ENCODE results near the gene NT5C. TPM values are rescaled to one million over a fixed set of nuclear protein-coding genes. Genes with fewer than 3 reads are reported as not detected.

NT5C gene
- total RNA-seq, 1 donor, result 48.1 TPM

- Histone ChIP-seq H3K4me2 (ENCODE audit: insufficient read depth, low read length) (peak overlapping the region; percentile 36), H3K4me3 (ENCODE audit: insufficient read depth, low read length) (no peak overlapping the region), H3K9me3 (ENCODE audit: low read depth, low read length) (no peaks in the 10 kb centered on the region), H3K36me3 (ENCODE audit: insufficient read depth, low read length) (no peaks in the 10 kb centered on the region), H3K4me1 (ENCODE audit: insufficient read depth, low read length) (peaks cover 24% of the 10 kb centered on the region), H2AFZ (ENCODE audit: low read length) (no peak overlapping the region), H3K27ac (ENCODE audit: low read depth, low read length) (no peak overlapping the region), H3K27me3 (ENCODE audit: insufficient read depth, low read length) (no peaks in the 10 kb centered on the region), H4K20me1 (ENCODE audit: insufficient read depth, low read length) (peaks cover 13% of the 10 kb centered on the region), H3K79me2 (ENCODE audit: insufficient read depth, low read length) (peaks cover 29% of the 10 kb centered on the region)
- peak; percentile 83 for DNase-seq (ENCODE audit: insufficient read length, low spot score, missing footprints)
- no peak for TF ChIP-seq CTCF (IDR thresholded peaks at IDR 0.05; ENCODE audit: extremely low read depth, low read depth, low read length)
Measured at GRCh38 chr17:75090871-75091854, 40.4 kb downstream of the NT5C start.

- Histone ChIP-seq H2AFZ (ENCODE audit: low read length) (peak overlapping the region; percentile 64), H3K27ac (ENCODE audit: low read depth, low read length) (peak overlapping the region; percentile 69)
- no peak for TF ChIP-seq CTCF (IDR thresholded peaks at IDR 0.05; ENCODE audit: extremely low read depth, low read depth, low read length)
Measured at GRCh38 chr17:75088465-75089417, 42.8 kb downstream of the NT5C start.

GRCh38 chr17:75087558-75088453 lies 43.7 kb downstream of the NT5C start, which contains the start of gene SLC16A5:
SLC16A5 (plus strand) TSS chr17:75087954; CDS start chr17:75093637, 5,683 bp downstream.
- Histone ChIP-seq H3K79me2 (ENCODE audit: insufficient read depth, low read length) (peaks cover 23% of the 10 kb centered on the region), H3K4me3 (ENCODE audit: insufficient read depth, low read length) (peak within 1 kb of the TSS; percentile 82), H3K9me3 (ENCODE audit: low read depth, low read length) (no peaks in the 10 kb centered on the region), H3K4me1 (ENCODE audit: insufficient read depth, low read length) (peaks cover 34% of the 10 kb centered on the region), H3K27ac (ENCODE audit: low read depth, low read length) (peak within 1 kb of the TSS; percentile 69), H3K4me2 (ENCODE audit: insufficient read depth, low read length) (peak within 1 kb of the TSS; percentile 88), H3K36me3 (ENCODE audit: insufficient read depth, low read length) (no peaks in the 10 kb centered on the region), H3K27me3 (ENCODE audit: insufficient read depth, low read length) (no peaks in the 10 kb centered on the region), H4K20me1 (ENCODE audit: insufficient read depth, low read length) (peaks cover 13% of the 10 kb centered on the region), H2AFZ (ENCODE audit: low read length) (peak within 1 kb of the TSS; percentile 64)
- peak; percentile 94 for DNase-seq (ENCODE audit: insufficient read length, low spot score, missing footprints)
- no peak for TF ChIP-seq CTCF (IDR thresholded peaks at IDR 0.05; ENCODE audit: extremely low read depth, low read depth, low read length)

More at GRCh38 chr17:75088465-75089417, 42.8 kb downstream of the NT5C start:
- Histone ChIP-seq H3K4me3 (ENCODE audit: insufficient read depth, low read length) (peak overlapping the region; percentile 82), H3K4me2 (ENCODE audit: insufficient read depth, low read length) (peak overlapping the region; percentile 88), H4K20me1 (ENCODE audit: insufficient read depth, low read length) (peaks cover 13% of the 10 kb centered on the region), H3K9me3 (ENCODE audit: low read depth, low read length) (no peaks in the 10 kb centered on the region), H3K36me3 (ENCODE audit: insufficient read depth, low read length) (no peaks in the 10 kb centered on the region), H3K27me3 (ENCODE audit: insufficient read depth, low read length) (no peaks in the 10 kb centered on the region), H3K79me2 (ENCODE audit: insufficient read depth, low read length) (peaks cover 29% of the 10 kb centered on the region), H3K4me1 (ENCODE audit: insufficient read depth, low read length) (peaks cover 34% of the 10 kb centered on the region)
- peak; percentile 96 for DNase-seq (ENCODE audit: insufficient read length, low spot score, missing footprints)
